ENCODE data around the gene PPP1R37. TPM values are rescaled to one million over a fixed set of nuclear protein-coding genes. Genes with fewer than 3 reads are reported as not detected.

The PPP1R37 gene
- total RNA-seq, 4 donors from 2014 or later = 34.9 to 59.7 (median 42.9) TPM

DNA sequence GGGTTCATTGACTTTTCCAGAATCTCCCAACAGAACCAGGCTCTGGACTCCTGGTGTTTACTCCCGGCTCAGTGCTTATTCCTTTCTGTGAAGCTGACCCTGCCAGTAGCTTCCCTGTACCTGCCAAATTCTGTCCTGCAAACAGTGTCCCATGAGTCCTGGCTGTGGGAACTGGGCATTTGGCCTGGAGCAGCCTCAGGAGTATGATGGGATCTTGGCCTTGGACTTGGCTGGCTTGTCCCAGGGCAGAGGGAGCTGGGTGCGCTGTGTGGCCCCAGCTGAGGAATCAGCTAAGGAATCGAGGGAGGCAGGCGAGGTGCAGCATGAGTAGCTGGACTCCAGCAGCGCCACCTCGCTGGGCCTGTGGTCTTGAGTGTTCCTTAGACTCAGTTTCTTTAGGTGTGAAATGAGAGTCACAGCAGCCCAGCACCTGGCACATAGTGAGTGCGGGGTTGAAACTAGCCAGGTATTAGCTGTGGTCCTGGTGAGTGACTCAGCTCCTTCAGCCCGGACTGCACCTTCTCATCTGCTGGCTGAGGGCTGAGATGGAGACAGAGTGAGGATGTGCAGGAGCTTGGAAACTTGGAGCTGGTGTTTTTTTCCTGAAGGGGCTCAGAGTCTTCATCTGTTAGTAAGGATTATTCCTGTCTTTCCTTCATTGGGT lies 43.8 kb upstream of the PPP1R37 start:
- no peaks in the 10 kb centered on the region for H3K27me3 ChIP-seq
- no peak overlapping the region for H3K4me3 ChIP-seq (replicated peaks in 1 of 3)
- no peaks in the 10 kb centered on the region for H3K4me1 ChIP-seq
- intact Hi-C loops (cut with DNase I) = no loop called here
- H3K36me3 ChIP-seq = peaks cover 35 to 36% of the 10 kb centered on the region in 2 donors
- TF ChIP-seq, protein P1, sequence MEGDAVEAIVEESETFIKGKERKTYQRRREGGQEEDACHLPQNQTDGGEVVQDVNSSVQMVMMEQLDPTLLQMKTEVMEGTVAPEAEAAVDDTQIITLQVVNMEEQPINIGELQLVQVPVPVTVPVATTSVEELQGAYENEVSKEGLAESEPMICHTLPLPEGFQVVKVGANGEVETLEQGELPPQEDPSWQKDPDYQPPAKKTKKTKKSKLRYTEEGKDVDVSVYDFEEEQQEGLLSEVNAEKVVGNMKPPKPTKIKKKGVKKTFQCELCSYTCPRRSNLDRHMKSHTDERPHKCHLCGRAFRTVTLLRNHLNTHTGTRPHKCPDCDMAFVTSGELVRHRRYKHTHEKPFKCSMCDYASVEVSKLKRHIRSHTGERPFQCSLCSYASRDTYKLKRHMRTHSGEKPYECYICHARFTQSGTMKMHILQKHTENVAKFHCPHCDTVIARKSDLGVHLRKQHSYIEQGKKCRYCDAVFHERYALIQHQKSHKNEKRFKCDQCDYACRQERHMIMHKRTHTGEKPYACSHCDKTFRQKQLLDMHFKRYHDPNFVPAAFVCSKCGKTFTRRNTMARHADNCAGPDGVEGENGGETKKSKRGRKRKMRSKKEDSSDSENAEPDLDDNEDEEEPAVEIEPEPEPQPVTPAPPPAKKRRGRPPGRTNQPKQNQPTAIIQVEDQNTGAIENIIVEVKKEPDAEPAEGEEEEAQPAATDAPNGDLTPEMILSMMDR (IDR thresholded peaks at IDR 0.05) = no peak
- TF ChIP-seq POLR2A (IDR thresholded peaks at IDR 0.05) = no peak
- no peaks in the 10 kb centered on the region for H3K9me3 ChIP-seq
- no peak for DNase-seq
- no peak overlapping the region for H3K27ac ChIP-seq
- 86 to 94% methylated on average over 7 to 8 of the region's 8 CpGs for WGBS, 2 donors

DNA sequence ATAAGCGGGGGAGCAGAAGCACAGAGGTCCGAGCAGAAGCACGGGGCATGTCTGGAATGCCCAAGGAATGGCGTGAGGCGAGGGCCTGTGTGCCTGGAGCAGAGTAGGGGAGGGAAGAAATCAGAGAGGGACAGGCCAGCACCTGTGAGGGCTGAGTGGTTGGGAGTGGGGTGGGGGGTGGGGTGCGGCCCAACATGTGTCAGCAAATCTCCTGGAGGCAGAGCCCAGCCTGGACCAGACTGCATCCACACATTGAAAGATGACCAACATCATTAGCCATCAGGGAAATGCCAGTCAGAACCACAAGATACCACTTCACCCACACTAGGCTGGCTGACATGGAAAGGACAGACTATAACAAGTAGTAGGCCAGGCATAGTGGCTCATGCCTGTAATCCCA lies 42.9 kb upstream of the PPP1R37 start:
- Histone ChIP-seq H3K4me3 (replicated peaks in 1 of 3) (no peak overlapping the region), H3K4me1 (no peaks in the 10 kb centered on the region), H3K36me3 (peaks cover 33 to 35% of the 10 kb centered on the region in 2 donors), H3K27me3 (no peaks in the 10 kb centered on the region), H3K27ac (no peak overlapping the region), H3K9me3 (no peaks in the 10 kb centered on the region)
- 89 to 92% methylated on average over 6 of the region's 6 CpGs for WGBS, 2 donors
- TF ChIP-seq POLR2A (IDR thresholded peaks at IDR 0.05) = no peak
- TF ChIP-seq, protein P1 (IDR thresholded peaks at IDR 0.05) = no peak
- intact Hi-C loops (cut with DNase I) = no loop called here
- DNase-seq = no peak

DNA sequence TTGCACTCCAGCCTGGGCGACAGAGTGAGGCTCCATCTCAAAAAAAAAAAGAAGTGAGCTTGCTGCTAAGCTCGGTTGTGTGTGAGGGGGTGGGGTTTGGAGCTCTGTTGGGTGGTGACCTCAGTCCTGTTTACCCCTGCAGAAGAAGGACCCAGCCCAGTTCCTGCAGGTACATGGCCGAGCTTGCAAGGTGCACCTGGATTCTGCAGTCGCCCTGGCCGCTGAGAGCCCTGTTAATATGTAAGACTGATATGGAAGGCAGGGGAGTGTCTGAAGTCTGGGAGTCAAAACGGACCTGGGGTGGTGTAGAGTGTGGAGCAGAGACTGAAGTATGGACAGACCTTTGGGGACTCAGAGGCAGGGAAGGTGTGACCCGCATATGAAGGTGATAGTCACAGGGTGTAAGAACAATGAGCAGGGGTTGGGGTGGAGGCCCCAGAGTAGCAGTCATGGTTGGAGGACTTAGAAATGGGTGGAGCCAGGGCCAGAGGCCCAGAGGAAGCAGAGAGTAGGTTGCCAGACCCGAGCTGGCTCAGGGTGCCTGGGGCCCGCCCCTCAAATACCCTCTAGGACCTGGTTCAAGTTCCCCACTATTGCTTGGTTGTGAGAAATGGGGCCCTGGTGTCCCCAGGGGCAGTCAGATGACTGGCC lies 40.9 kb upstream of the PPP1R37 start:
- Histone ChIP-seq H3K9me3 (no peaks in the 10 kb centered on the region), H3K4me3 (replicated peaks in 1 of 3) (no peak overlapping the region), H3K27me3 (no peaks in the 10 kb centered on the region), H3K27ac (no peak overlapping the region), H3K36me3 (peaks cover 33 to 39% of the 10 kb centered on the region in 2 donors), H3K4me1 (no peaks in the 10 kb centered on the region)
- DNase-seq = no peak
- intact Hi-C loops (cut with DNase I) = no loop called here
- 69 to 71% methylated on average over 9 of the region's 9 CpGs for WGBS, 2 donors
- TF ChIP-seq POLR2A (IDR thresholded peaks at IDR 0.05) = no peak
- TF ChIP-seq, protein P1 (IDR thresholded peaks at IDR 0.05) = no peak

DNA sequence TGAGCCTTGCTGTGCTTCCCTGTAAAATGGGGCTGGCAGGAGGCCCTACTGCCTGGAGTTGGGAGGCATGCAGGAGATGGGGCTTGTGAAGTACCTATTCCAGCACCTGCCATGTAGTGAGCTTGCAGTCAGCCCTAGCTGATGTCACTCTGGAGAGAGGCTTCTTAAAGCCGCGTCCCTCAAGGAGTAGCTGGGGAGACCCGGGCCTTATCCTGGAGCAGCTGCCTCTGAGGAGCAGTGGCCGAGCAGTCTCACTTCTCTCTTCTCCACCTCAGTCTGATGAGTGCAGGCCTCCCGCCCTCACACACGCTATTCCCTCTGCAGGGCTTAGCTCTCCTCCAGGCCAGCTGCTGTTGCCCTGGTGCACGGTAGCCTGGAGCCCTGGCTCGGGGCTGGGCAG lies 36.1 kb upstream of the PPP1R37 start:
- TF ChIP-seq, protein P1 (IDR thresholded peaks at IDR 0.05) = no peak
- TF ChIP-seq POLR2A (IDR thresholded peaks at IDR 0.05) = no peak
- H3K4me3 ChIP-seq (replicated peaks in 1 of 3) = no peak overlapping the region
- intact Hi-C loops (cut with DNase I) = no loop called here
- peaks cover 79 to 85% of the 10 kb centered on the region in 2 donors for H3K36me3 ChIP-seq
- no peaks in the 10 kb centered on the region for H3K9me3 ChIP-seq
- H3K27ac ChIP-seq = no peak overlapping the region
- H3K4me1 ChIP-seq = peaks cover 0 to 4% of the 10 kb centered on the region in 2 donors
- WGBS, 2 donors = 87 to 90% methylated on average over 8 of the region's 8 CpGs
- H3K27me3 ChIP-seq = no peaks in the 10 kb centered on the region
- DNase-seq = no peak

DNA sequence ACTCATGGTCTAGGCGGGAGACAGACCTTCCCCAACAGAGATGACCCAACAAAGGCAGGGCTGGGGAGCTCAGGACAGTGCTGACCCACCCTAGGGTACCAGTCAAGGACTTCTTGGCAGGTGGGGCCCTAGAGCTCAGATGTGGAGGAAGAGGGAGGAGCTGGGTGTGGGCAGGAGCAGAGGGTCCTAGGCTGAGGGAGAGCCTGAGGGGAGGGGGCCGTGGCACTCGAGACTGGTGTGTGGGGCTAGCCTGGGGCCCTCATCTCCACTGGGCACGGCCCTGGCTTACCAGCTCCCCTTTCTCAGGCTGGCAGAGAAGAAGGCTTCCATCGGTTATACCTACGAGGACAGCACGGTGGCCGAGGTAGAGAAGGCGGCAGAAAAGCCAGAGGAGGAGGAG lies 35.5 kb upstream of the PPP1R37 start:
- no peak overlapping the region for H3K27ac ChIP-seq
- intact Hi-C loops (cut with DNase I) = no loop called here

More for the DNA sequence above, 35.5 kb upstream of the PPP1R37 start:
- DNase-seq = no peak
- TF ChIP-seq, protein P1 (IDR thresholded peaks at IDR 0.05) = no peak
- TF ChIP-seq POLR2A (IDR thresholded peaks at IDR 0.05) = no peak
- H3K27me3 ChIP-seq = no peaks in the 10 kb centered on the region
- H3K4me3 ChIP-seq (replicated peaks in 1 of 3) = no peak overlapping the region
- peaks cover 85 to 90% of the 10 kb centered on the region in 2 donors for H3K36me3 ChIP-seq
- H3K4me1 ChIP-seq = peaks cover 0 to 4% of the 10 kb centered on the region in 2 donors
- no peaks in the 10 kb centered on the region for H3K9me3 ChIP-seq
- WGBS, 2 donors = 91% methylated on average over 9 of the region's 9 CpGs

All from thyroid gland (tissue), 4 donors.